HL-60 (cell line): ENCODE data around the gene ATP1A3.

ENCODE experiments used
- DNase-seq, 2 experiments: peaks; one replicate each; pipeline ENCODE4 v3.0.0-alpha.2; 2010 to 2020; ENCODE audit warnings: low read depth in 1 of 2, low spot score in 1 of 2
- H3K27ac ChIP-seq: fragments of 250-450 bp; sonication (Bioruptor Pico); replicated peaks from 2 replicates; pipeline ENCODE4 v1.5.1; 2020; ENCODE audit warnings: mild to moderate bottlenecking, moderate library complexity
- H3K27me3 ChIP-seq: fragments of 250-450 bp; sonication (Bioruptor Pico); 2 replicates; pipeline ENCODE4 v1.5.1; 2021; ENCODE audit warnings: mild to moderate bottlenecking, moderate library complexity; ENCODE audit not compliant: insufficient read depth, poor library complexity, severe bottlenecking
- H3K4me3 ChIP-seq: replicated peaks from 2 replicates; pipeline ENCODE4 v1.5.1; 2011; ENCODE audit warnings: mild to moderate bottlenecking, control low read depth, low read length; ENCODE audit not compliant: insufficient read depth
- GABPA ChIP-seq: IDR thresholded peaks from 2 replicates; pipeline ENCODE4 v1.6.1; 2012; ENCODE audit warnings: low read depth
- POLR2AphosphoS5 ChIP-seq: IDR thresholded peaks from 2 replicates; pipeline ENCODE4 v1.6.1; 2012; ENCODE audit warnings: low read depth
- SPI1 ChIP-seq: IDR thresholded peaks from 2 replicates; pipeline ENCODE4 v1.6.1; 2012; ENCODE audit warnings: low read depth, mild to moderate bottlenecking, borderline replicate concordance
- TF ChIP-seq, protein P1 (sequence below): IDR thresholded peaks from 2 replicates; pipeline ENCODE4 v1.6.1; 2012; ENCODE audit warnings: low read depth; ENCODE audit not compliant: insufficient replicate concordance
- TF ChIP-seq, protein P2 (sequence below): IDR thresholded peaks from one replicate; pipeline ENCODE4 v1.5.1; 2011; ENCODE audit warnings: low read length, control low read depth, inconsistent platforms; ENCODE audit not compliant: insufficient read depth

ATP1A3 gene

GRCh38 chr19:41998246-41999020, 4.4 kb upstream of the ATP1A3 start:
- DNase-seq: peak in 1 of 2 experiments; percentile 41
- Histone ChIP-seq H3K4me3 (no peak overlapping the region), H3K27ac (no peak overlapping the region), H3K27me3 (peaks cover 41% of the 10 kb centered on the region)
- TF ChIP-seq GABPA: no peak
- TF ChIP-seq, protein P1, sequence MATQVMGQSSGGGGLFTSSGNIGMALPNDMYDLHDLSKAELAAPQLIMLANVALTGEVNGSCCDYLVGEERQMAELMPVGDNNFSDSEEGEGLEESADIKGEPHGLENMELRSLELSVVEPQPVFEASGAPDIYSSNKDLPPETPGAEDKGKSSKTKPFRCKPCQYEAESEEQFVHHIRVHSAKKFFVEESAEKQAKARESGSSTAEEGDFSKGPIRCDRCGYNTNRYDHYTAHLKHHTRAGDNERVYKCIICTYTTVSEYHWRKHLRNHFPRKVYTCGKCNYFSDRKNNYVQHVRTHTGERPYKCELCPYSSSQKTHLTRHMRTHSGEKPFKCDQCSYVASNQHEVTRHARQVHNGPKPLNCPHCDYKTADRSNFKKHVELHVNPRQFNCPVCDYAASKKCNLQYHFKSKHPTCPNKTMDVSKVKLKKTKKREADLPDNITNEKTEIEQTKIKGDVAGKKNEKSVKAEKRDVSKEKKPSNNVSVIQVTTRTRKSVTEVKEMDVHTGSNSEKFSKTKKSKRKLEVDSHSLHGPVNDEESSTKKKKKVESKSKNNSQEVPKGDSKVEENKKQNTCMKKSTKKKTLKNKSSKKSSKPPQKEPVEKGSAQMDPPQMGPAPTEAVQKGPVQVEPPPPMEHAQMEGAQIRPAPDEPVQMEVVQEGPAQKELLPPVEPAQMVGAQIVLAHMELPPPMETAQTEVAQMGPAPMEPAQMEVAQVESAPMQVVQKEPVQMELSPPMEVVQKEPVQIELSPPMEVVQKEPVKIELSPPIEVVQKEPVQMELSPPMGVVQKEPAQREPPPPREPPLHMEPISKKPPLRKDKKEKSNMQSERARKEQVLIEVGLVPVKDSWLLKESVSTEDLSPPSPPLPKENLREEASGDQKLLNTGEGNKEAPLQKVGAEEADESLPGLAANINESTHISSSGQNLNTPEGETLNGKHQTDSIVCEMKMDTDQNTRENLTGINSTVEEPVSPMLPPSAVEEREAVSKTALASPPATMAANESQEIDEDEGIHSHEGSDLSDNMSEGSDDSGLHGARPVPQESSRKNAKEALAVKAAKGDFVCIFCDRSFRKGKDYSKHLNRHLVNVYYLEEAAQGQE: peak; percentile 78
- TF ChIP-seq SPI1: no peak
- TF ChIP-seq POLR2AphosphoS5: no peak
- TF ChIP-seq, protein P2, sequence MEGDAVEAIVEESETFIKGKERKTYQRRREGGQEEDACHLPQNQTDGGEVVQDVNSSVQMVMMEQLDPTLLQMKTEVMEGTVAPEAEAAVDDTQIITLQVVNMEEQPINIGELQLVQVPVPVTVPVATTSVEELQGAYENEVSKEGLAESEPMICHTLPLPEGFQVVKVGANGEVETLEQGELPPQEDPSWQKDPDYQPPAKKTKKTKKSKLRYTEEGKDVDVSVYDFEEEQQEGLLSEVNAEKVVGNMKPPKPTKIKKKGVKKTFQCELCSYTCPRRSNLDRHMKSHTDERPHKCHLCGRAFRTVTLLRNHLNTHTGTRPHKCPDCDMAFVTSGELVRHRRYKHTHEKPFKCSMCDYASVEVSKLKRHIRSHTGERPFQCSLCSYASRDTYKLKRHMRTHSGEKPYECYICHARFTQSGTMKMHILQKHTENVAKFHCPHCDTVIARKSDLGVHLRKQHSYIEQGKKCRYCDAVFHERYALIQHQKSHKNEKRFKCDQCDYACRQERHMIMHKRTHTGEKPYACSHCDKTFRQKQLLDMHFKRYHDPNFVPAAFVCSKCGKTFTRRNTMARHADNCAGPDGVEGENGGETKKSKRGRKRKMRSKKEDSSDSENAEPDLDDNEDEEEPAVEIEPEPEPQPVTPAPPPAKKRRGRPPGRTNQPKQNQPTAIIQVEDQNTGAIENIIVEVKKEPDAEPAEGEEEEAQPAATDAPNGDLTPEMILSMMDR: peak; percentile 25

GRCh38 chr19:41997851-41998229, 3.8 kb upstream of the ATP1A3 start:
- Histone ChIP-seq H3K4me3 (no peak overlapping the region), H3K27ac (no peak overlapping the region), H3K27me3 (peaks cover 44% of the 10 kb centered on the region)
- no peak for DNase-seq
- TF ChIP-seq GABPA: no peak

GRCh38 chr19:41997121-41997850, 3.3 kb upstream of the ATP1A3 start:
- Histone ChIP-seq H3K27ac (no peak overlapping the region), H3K27me3 (peaks cover 47% of the 10 kb centered on the region), H3K4me3 (no peak overlapping the region)
- no peak for TF ChIP-seq SPI1
- TF ChIP-seq, protein P1: peak; percentile 94
- peak in 1 of 2 experiments; percentile 21 for DNase-seq

GRCh38 chr19:41995959-41996797, 2.1 kb upstream of the ATP1A3 start:
- peaks cover 47% of the 10 kb centered on the region for H3K27me3 ChIP-seq
- no peak for TF ChIP-seq GABPA
- TF ChIP-seq SPI1: no peak
- TF ChIP-seq, protein P1: no peak
- TF ChIP-seq, protein P2: no peak
- TF ChIP-seq POLR2AphosphoS5: no peak
- H3K27ac ChIP-seq: no peak overlapping the region
- DNase-seq: no peak
- H3K4me3 ChIP-seq: no peak overlapping the region
